Esophagus (tissue), 2 donors: ENCODE results near the gene ARRB2. TPM values are rescaled to one million over a fixed set of nuclear protein-coding genes. Genes with fewer than 3 reads are reported as not detected.

Source experiments
- H3K27ac ChIP-seq, 2 donors: one replicate each; pipeline ENCODE4 v1.5.1; 2013; ENCODE audit warnings: low read depth in 2 of 2, mild to moderate bottlenecking in 2 of 2, inconsistent platforms in 1 of 2, low read length in 1 of 2, moderate library complexity in 1 of 2
- H3K27me3 ChIP-seq, 2 donors: one replicate each; pipeline ENCODE4 v1.6.1; 2013; ENCODE audit warnings: low read length in 2 of 2, control low read depth in 1 of 2, mild to moderate bottlenecking in 1 of 2; ENCODE audit not compliant: insufficient read depth in 2 of 2, control insufficient read depth in 1 of 2
- H3K36me3 ChIP-seq, 2 donors: one replicate each; pipeline ENCODE4 v1.6.1; 2013; ENCODE audit warnings: low read length in 1 of 2; ENCODE audit not compliant: control insufficient read depth in 2 of 2, insufficient read depth in 2 of 2
- H3K4me1 ChIP-seq, 2 donors: one replicate each; pipeline ENCODE4 v1.6.1; 2013; ENCODE audit warnings: low read length in 1 of 2; ENCODE audit not compliant: control insufficient read depth in 2 of 2, insufficient read depth in 2 of 2
- H3K4me3 ChIP-seq, 2 donors: one replicate each; pipeline ENCODE4 v1.5.1; 2013; ENCODE audit warnings: low read length in 2 of 2, mild to moderate bottlenecking in 2 of 2, low read depth in 1 of 2, moderate library complexity in 1 of 2
- H3K9me3 ChIP-seq, 2 donors: one replicate each; pipeline ENCODE4 v1.6.1; 2013; ENCODE audit warnings: mild to moderate bottlenecking in 2 of 2, low read depth in 1 of 2, low read length in 1 of 2, moderate library complexity in 1 of 2; ENCODE audit not compliant: control insufficient read depth in 2 of 2, insufficient read depth in 1 of 2
- WGBS, 2 donors: extraction: QIAGEN DNeasy Blood & Tissue Kit; methylation state at CpG; one replicate each; pipeline ENCODE4 v1.1.7; 2013; 5-methylcytosine and 5-hydroxymethylcytosine counted together
- polyA plus RNA-seq, 2 donors: library from polyadenylated mRNA; stranded (reverse); fragments of 200-250 nt; gene quantifications; one replicate each; pipeline ENCODE4 v1.2.3, GENCODE V29; 2013
- donor health status: healthy with polysubstance abuse.
- donor health status: Bipolar disorder and iron deficiency.

The ARRB2 gene
- polyA plus RNA-seq, 2 donors = 10.6 TPM

GRCh38 chr17:4743898-4744297 lies 33.5 kb downstream of the ARRB2 start:
- Histone ChIP-seq H3K4me3 (no peak overlapping the region), H3K27me3 (no peaks in the 10 kb centered on the region), H3K36me3 (no peaks in the 10 kb centered on the region), H3K9me3 (no peaks in the 10 kb centered on the region), H3K4me1 (peaks cover 3 to 8% of the 10 kb centered on the region in 2 donors), H3K27ac (no peak overlapping the region)
- WGBS, 2 donors = 88 to 92% methylated on average over 9 of the region's 9 CpGs

DNA sequence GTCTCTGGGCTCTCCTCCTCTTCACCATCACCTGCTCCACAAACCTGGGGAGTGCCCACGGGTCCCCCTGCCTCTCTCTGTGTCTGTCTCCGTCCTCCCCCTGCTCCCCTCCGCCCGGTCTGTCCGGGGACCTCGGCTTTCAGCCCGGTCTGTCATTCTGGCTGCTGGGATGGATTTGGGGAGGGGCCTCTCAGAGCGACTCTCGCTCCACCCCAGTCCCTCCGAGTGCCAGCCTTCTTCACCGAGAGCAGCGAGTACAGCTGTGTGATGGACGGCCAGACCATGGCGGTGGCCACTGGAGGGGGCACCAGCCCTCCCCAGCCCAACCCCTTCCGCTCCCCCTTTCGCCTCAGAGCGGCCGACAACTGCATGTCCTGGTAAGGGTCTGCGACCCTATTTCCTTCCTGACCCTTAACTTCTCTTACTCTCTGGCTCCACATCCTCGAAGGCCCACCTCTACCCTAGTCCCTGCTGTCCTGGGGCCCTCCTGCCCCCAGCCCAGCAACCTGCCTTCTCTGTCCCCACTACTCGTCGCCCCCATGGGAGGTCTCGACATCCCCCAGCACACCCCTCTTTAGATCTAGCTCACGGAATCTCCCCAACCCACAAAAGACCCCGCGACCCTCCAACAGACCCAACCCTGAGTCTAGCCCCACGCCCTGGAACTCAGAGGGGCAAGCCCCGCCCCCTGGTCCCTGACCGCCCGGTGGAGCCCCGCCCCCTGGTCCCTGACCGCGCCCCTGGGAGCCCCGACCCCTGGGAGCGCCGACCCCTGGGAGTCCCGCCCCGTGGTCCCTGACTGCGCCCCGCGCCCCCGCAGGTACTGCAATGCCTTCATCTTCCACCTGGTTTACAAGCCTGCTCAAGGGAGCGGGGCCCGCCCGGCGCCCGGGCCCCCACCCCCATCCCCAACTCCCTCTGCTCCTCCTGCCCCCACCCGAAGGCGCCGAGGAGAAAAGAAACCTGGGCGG lies 34.9 kb downstream of the ARRB2 start:
- Histone ChIP-seq H3K4me3 (no peak overlapping the region), H3K4me1 (peaks cover 0 to 8% of the 10 kb centered on the region in 2 donors), H3K36me3 (no peaks in the 10 kb centered on the region), H3K27me3 (no peaks in the 10 kb centered on the region), H3K9me3 (no peaks in the 10 kb centered on the region), H3K27ac (no peak overlapping the region)
- WGBS, 2 donors = 19 to 20% methylated on average over 49 to 51 of the region's 51 CpGs

DNA sequence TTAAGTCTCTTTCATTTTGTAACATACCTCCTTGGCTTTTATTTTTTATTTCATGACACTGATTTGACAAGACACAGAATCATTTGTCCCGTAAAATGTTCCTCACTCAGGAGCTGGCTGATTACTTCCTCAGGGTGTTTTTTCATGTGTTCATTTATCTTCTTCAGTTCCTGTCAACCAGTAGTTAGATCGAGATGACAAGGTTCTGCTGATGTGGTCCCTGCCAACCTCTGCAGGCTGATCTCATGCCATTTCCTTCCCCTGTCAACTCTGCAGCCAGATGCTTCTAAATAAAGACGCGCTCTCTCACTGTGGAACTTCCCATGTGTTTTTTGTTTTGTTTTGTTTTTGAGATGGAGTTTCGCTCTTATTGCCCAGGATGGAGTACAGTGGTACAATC lies 37.4 kb downstream of the ARRB2 start:
- Histone ChIP-seq H3K36me3 (no peaks in the 10 kb centered on the region), H3K9me3 (no peaks in the 10 kb centered on the region), H3K27ac (no peak overlapping the region), H3K4me3 (no peak overlapping the region), H3K27me3 (no peaks in the 10 kb centered on the region), H3K4me1 (peaks cover 0 to 8% of the 10 kb centered on the region in 2 donors)
- 38% methylated on average over 5 of the region's 5 CpGs for WGBS, 2 donors

DNA sequence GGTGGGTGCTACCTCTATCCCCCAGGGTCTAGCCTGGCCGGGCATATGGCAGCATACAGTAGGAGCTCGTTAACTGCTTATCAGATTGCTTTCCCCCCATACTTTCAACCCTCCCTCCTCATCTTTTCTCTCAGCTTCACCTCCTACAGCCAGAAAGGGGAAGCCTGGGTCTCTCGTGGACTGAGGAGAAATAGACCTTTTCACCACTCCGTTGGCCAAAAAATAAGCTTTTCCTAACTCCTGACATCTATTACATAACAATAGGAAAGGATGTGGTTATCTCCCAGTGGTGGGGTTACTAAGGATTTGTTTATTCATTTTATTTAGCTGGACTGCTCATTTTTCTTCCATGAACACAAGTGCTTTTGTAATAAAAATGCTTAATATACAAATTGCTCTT lies 38.3 kb downstream of the ARRB2 start:
- no peaks in the 10 kb centered on the region for H3K36me3 ChIP-seq
- peaks cover 0 to 8% of the 10 kb centered on the region in 2 donors for H3K4me1 ChIP-seq
- H3K9me3 ChIP-seq = no peaks in the 10 kb centered on the region
- 55 to 59% methylated on average over 4 of the region's 4 CpGs for WGBS, 2 donors
- H3K27ac ChIP-seq = no peak overlapping the region
- H3K4me3 ChIP-seq = no peak overlapping the region
- no peaks in the 10 kb centered on the region for H3K27me3 ChIP-seq

DNA sequence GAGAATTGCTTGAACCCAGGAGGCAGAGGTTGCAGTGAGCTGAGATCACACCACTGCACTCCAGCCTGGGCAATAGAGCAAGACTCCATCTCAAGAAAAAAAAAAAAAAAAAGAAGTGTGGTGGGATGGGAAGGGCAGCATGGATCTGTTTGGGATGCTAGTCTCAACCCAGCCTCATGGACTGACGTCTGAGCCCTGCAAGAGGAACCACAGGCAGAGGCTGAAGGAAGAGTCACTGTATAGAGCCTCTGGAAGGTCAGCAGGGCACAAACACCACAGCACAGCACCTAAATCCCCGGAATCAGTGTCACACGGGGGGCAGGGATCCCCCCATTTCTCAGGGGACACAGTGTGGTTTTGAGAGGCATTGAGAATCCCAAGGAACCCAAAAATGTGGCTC lies 40.2 kb downstream of the ARRB2 start:
- Histone ChIP-seq H3K27me3 (peaks cover 0 to 4% of the 10 kb centered on the region in 2 donors), H3K27ac (no peak overlapping the region), H3K9me3 (no peaks in the 10 kb centered on the region)

DNA sequence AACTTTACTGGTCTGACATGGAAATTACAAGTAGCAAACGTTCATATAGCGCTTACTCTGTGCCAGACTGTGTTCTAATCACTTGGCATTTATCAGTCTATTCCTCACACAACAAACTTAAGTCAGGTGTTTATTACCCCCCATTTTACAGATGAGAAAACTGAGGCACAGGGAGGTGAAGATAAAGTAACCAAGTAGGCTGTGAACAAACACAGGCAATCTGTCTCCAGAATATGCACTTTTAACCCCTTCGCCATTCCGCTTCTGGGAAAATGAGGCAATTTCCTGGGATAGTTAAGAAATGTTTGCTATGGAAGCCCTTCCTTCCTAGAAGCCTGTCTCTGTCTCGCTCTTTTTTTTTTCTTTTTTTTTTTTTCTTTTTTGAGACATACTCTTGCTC lies 41.5 kb downstream of the ARRB2 start:
- H3K4me1 ChIP-seq = no peaks in the 10 kb centered on the region
- H3K27me3 ChIP-seq = peaks cover 0 to 4% of the 10 kb centered on the region in 2 donors
- no peaks in the 10 kb centered on the region for H3K9me3 ChIP-seq
- no peak overlapping the region for H3K27ac ChIP-seq
- H3K4me3 ChIP-seq = no peak overlapping the region
- H3K36me3 ChIP-seq = no peaks in the 10 kb centered on the region
- WGBS, 2 donors = 66 to 70% methylated on average over 5 of the region's 5 CpGs

More for the DNA sequence above, 40.2 kb downstream of the ARRB2 start:
- Histone ChIP-seq H3K4me1 (no peaks in the 10 kb centered on the region), H3K36me3 (no peaks in the 10 kb centered on the region), H3K4me3 (no peak overlapping the region)
- WGBS, 2 donors = 32 to 40% methylated on average over 3 of the region's 3 CpGs

GRCh38 chr17:4753392-4753791 lies 43.0 kb downstream of the ARRB2 start:
- Histone ChIP-seq H3K4me1 (no peaks in the 10 kb centered on the region), H3K27ac (no peak overlapping the region), H3K27me3 (peaks cover 0 to 4% of the 10 kb centered on the region in 2 donors), H3K4me3 (no peak overlapping the region), H3K9me3 (no peaks in the 10 kb centered on the region), H3K36me3 (no peaks in the 10 kb centered on the region)
- 79 to 85% methylated on average over 1 of the region's 1 CpG for WGBS, 2 donors

GRCh38 chr17:4759776-4760236 lies 49.4 kb downstream of the ARRB2 start:
- 74 to 82% methylated on average over 10 of the region's 10 CpGs for WGBS, 2 donors
- no peak overlapping the region for H3K27ac ChIP-seq
- H3K36me3 ChIP-seq = no peaks in the 10 kb centered on the region

GRCh38 chr17:4764595-4764994 lies 54.2 kb downstream of the ARRB2 start:
- Histone ChIP-seq H3K27ac (no peak overlapping the region), H3K4me1 (no peaks in the 10 kb centered on the region), H3K27me3 (no peaks in the 10 kb centered on the region), H3K4me3 (no peak overlapping the region), H3K36me3 (no peaks in the 10 kb centered on the region), H3K9me3 (no peaks in the 10 kb centered on the region)
- WGBS, 2 donors = 69 to 71% methylated on average over 3 of the region's 3 CpGs

More at GRCh38 chr17:4759776-4760236, 49.4 kb downstream of the ARRB2 start:
- peaks cover 0 to 4% of the 10 kb centered on the region in 2 donors for H3K27me3 ChIP-seq
- no peak overlapping the region for H3K4me3 ChIP-seq
- H3K4me1 ChIP-seq = no peaks in the 10 kb centered on the region
- H3K9me3 ChIP-seq = no peaks in the 10 kb centered on the region
